BLaER1 (cell line): ENCODE data around the gene ZBTB43.

ENCODE experiments used
- H3K27ac ChIP-seq: shearing (Covaris generic); formaldehyde crosslinking; 2 replicates; pipeline ENCODE4 v1.8.1; 2022
- H3K27me3 ChIP-seq: shearing (Covaris generic); formaldehyde crosslinking; 2 replicates; pipeline ENCODE4 v1.8.1; 2022
- H3K36me3 ChIP-seq: shearing (Covaris generic); formaldehyde crosslinking; 2 replicates; pipeline ENCODE4 v1.8.1; 2022
- H3K4me1 ChIP-seq: shearing (Covaris generic); formaldehyde crosslinking; 2 replicates; pipeline ENCODE4 v1.8.1; 2022
- H3K4me2 ChIP-seq: shearing (Covaris generic); formaldehyde crosslinking; 2 replicates; pipeline ENCODE4 v1.8.1; 2022
- H3K4me3 ChIP-seq: shearing (Covaris generic); formaldehyde crosslinking; 2 replicates; pipeline ENCODE4 v1.8.1; 2022
- H3K9ac ChIP-seq: shearing (Covaris generic); formaldehyde crosslinking; 2 replicates; pipeline ENCODE4 v1.8.1; 2022
- H3K9me3 ChIP-seq: shearing (Covaris generic); formaldehyde crosslinking; 2 replicates; pipeline ENCODE4 v1.8.1; 2022
- H4K20me1 ChIP-seq: shearing (Covaris generic); formaldehyde crosslinking; 2 replicates; pipeline ENCODE4 v1.8.1; 2022
- Cebpa-rat ChIP-seq: shearing (Covaris generic); IDR thresholded peaks from 2 replicates; pipeline ENCODE4 v1.8.1; 2022

The ZBTB43 gene, protein sequence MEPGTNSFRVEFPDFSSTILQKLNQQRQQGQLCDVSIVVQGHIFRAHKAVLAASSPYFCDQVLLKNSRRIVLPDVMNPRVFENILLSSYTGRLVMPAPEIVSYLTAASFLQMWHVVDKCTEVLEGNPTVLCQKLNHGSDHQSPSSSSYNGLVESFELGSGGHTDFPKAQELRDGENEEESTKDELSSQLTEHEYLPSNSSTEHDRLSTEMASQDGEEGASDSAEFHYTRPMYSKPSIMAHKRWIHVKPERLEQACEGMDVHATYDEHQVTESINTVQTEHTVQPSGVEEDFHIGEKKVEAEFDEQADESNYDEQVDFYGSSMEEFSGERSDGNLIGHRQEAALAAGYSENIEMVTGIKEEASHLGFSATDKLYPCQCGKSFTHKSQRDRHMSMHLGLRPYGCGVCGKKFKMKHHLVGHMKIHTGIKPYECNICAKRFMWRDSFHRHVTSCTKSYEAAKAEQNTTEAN

GRCh38 chr9:126804696-126805553, at the start of gene ZBTB43:
Gene ZBTB43 (plus strand): TSS chr9:126805040. CDS start chr9:126832510, 27,470 bp downstream.
- TF ChIP-seq Cebpa-rat: no peak
- peaks cover 43% of the 10 kb centered on the region for H4K20me1 ChIP-seq
- H3K27me3 ChIP-seq: no peaks in the 10 kb centered on the region
- H3K27ac ChIP-seq: peak within 1 kb of the TSS; percentile 77
- peaks cover 10% of the 10 kb centered on the region for H3K36me3 ChIP-seq
- H3K9me3 ChIP-seq: no peaks in the 10 kb centered on the region
- peak within 1 kb of the TSS; percentile 95 for H3K4me2 ChIP-seq
- H3K9ac ChIP-seq: peak within 1 kb of the TSS; percentile 83
- peaks cover 48% of the 10 kb centered on the region for H3K4me1 ChIP-seq
- peak within 1 kb of the TSS; percentile 82 for H3K4me3 ChIP-seq

GRCh38 chr9:126755317-126755875, 49.4 kb upstream of the ZBTB43 start:
- H3K9me3 ChIP-seq: no peaks in the 10 kb centered on the region; the same call in 1 of the 2 replicates
- no peak overlapping the region for H3K4me2 ChIP-seq
- no peaks in the 10 kb centered on the region for H3K36me3 ChIP-seq
- no peak overlapping the region for H3K27ac ChIP-seq
- no peak overlapping the region for H3K9ac ChIP-seq
- TF ChIP-seq Cebpa-rat: no peak
- H4K20me1 ChIP-seq: no peaks in the 10 kb centered on the region
- H3K4me1 ChIP-seq: peaks cover 8% of the 10 kb centered on the region
- no peaks in the 10 kb centered on the region for H3K27me3 ChIP-seq
- no peak overlapping the region for H3K4me3 ChIP-seq

GRCh38 chr9:126756238-126756637, 48.6 kb upstream of the ZBTB43 start:
- no peak for TF ChIP-seq Cebpa-rat
- H3K4me2 ChIP-seq: no peak overlapping the region

DNA sequence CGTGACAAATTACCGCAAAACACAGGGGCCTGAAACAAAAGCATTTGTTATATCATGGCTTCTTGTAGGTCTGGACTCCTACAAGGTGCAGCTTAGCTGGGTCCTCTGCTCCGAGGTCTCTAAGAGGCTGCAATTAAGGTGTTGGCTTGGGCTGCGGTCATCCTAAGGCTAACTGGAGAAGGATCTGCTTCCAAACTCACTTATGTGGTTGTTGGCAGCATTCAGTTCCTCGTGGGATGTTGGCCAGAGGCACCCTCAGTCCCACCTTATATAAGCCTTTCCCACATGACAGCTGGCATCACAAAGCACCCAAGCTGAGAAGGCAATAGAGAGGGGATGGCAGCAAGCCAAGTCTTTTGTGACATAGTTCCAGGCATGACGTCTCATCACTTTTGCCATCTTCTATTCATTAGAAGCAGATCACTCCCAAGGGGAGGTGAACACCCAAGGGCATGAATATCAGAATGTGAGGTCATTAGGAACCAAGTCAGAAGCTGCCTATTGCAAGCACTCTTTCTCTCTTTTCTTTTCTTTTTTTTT, 47.9 kb upstream of the ZBTB43 start:
- Histone ChIP-seq H3K27ac (no peak overlapping the region), H4K20me1 (no peaks in the 10 kb centered on the region), H3K4me2 (no peak overlapping the region), H3K4me3 (no peak overlapping the region), H3K27me3 (no peaks in the 10 kb centered on the region), H3K9ac (no peak overlapping the region), H3K4me1 (no peaks in the 10 kb centered on the region), H3K36me3 (no peaks in the 10 kb centered on the region), H3K9me3 (no peaks in the 10 kb centered on the region)
- no peak for TF ChIP-seq Cebpa-rat

More at GRCh38 chr9:126756238-126756637, 48.6 kb upstream of the ZBTB43 start:
- Histone ChIP-seq H3K27ac (no peak overlapping the region), H3K36me3 (no peaks in the 10 kb centered on the region), H3K9me3 (no peaks in the 10 kb centered on the region), H3K4me3 (no peak overlapping the region), H3K9ac (no peak overlapping the region), H3K27me3 (no peaks in the 10 kb centered on the region), H3K4me1 (peaks cover 4% of the 10 kb centered on the region), H4K20me1 (no peaks in the 10 kb centered on the region)

DNA sequence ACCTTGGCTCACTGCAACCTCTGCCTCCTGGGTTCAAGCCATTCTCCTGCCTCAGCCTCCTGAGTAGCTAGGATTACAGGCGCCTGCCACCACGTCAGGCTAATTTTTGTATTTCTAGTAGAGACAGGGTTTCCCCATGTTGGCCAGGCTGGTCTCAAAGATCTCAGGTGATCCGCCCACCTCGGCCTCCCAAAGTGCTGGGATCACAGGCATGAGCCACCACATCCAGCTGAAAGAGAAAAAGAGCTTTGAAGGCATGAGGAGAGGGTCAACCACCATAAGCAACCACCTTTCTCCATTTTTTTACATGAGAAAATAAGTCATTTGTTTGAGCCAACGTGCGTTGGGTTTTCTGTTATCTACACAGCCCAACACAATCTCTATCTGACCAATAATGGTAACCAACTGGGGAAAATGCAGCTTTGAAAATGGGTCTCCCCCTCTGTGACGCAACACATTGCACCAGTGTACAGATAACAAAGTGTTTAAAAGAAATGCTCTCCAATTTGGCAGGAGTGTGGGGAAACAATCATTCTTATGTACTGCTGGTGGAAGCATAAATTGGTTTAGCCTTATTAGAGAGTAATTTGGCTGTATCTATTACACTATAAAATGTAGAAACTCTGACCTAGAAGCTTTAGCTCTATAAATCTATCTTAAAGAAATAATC, 45.8 kb upstream of the ZBTB43 start:
- Histone ChIP-seq H3K4me2 (no peak overlapping the region), H3K27me3 (no peaks in the 10 kb centered on the region), H3K36me3 (no peaks in the 10 kb centered on the region), H3K9ac (no peak overlapping the region), H3K4me1 (no peaks in the 10 kb centered on the region), H3K9me3 (no peaks in the 10 kb centered on the region), H4K20me1 (no peaks in the 10 kb centered on the region), H3K27ac (no peak overlapping the region), H3K4me3 (no peak overlapping the region)
- no peak for TF ChIP-seq Cebpa-rat

DNA sequence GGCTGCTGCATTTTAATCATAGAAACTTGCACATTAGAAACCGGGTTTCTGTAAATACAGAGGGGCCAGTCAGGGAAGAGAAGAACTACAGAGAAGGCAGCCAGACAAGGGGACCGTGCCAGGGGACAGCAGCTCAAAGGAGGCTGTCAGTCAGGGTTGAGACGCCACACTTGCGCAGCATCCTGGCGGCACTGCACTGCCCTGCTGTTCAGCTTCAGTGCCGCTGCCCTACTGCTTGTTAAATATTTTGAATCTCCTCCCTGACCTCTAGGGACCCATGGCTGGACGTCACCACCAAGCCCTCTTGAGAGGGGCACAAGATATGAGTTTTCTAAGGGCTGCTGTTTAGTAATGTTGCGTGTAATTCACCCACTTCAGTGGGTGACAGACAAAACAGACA, 43.6 kb upstream of the ZBTB43 start:
- H3K27ac ChIP-seq: no peak overlapping the region
- no peaks in the 10 kb centered on the region for H3K9me3 ChIP-seq
- H3K4me2 ChIP-seq: no peak overlapping the region
- H3K4me1 ChIP-seq: no peaks in the 10 kb centered on the region
- H3K9ac ChIP-seq: no peak overlapping the region
- no peak for TF ChIP-seq Cebpa-rat
- no peaks in the 10 kb centered on the region for H3K27me3 ChIP-seq
- no peak overlapping the region for H3K4me3 ChIP-seq
- no peaks in the 10 kb centered on the region for H4K20me1 ChIP-seq
- H3K36me3 ChIP-seq: no peaks in the 10 kb centered on the region

- Histone ChIP-seq H3K4me2 (no peak overlapping the region), H3K9me3 (no peaks in the 10 kb centered on the region), H3K4me1 (no peaks in the 10 kb centered on the region), H4K20me1 (no peaks in the 10 kb centered on the region), H3K36me3 (no peaks in the 10 kb centered on the region), H3K9ac (no peak overlapping the region), H3K27me3 (no peaks in the 10 kb centered on the region), H3K27ac (no peak overlapping the region), H3K4me3 (no peak overlapping the region)
- no peak for TF ChIP-seq Cebpa-rat
These were observed 41.6 kb upstream of the ZBTB43 start for GRCh38 chr9:126763130-126763764.

- H3K27me3 ChIP-seq: no peaks in the 10 kb centered on the region
These were observed 31.7 kb upstream of the ZBTB43 start for GRCh38 chr9:126773004-126773607.

More at GRCh38 chr9:126773004-126773607, 31.7 kb upstream of the ZBTB43 start:
- Histone ChIP-seq H3K36me3 (no peaks in the 10 kb centered on the region), H3K9ac (no peak overlapping the region), H3K27ac (no peak overlapping the region), H3K4me2 (peak overlapping the region; percentile 24; the same call in 1 of the 2 replicates), H3K4me1 (peaks cover 7% of the 10 kb centered on the region), H3K4me3 (no peak overlapping the region), H4K20me1 (no peaks in the 10 kb centered on the region), H3K9me3 (peaks cover 5% of the 10 kb centered on the region; the same call in 1 of the 2 replicates)
- no peak for TF ChIP-seq Cebpa-rat
